Activated naive CD8-positive, alpha-beta T cell treated with anti-CD3 and anti-CD28 coated beads, Interleukin-2, amount 50 U/mL, for 16 hours (primary cell): ENCODE results near the gene PNKP.
A peak's percentile ranks its signal among the peaks of the same experiment; 100 is the strongest.

ENCODE experiments used
- DNase-seq: peaks from one replicate; pipeline ENCODE4 v3.0.0-alpha.2; 2020; ENCODE audit warnings: low read depth, low spot score

The PNKP gene

DNA sequence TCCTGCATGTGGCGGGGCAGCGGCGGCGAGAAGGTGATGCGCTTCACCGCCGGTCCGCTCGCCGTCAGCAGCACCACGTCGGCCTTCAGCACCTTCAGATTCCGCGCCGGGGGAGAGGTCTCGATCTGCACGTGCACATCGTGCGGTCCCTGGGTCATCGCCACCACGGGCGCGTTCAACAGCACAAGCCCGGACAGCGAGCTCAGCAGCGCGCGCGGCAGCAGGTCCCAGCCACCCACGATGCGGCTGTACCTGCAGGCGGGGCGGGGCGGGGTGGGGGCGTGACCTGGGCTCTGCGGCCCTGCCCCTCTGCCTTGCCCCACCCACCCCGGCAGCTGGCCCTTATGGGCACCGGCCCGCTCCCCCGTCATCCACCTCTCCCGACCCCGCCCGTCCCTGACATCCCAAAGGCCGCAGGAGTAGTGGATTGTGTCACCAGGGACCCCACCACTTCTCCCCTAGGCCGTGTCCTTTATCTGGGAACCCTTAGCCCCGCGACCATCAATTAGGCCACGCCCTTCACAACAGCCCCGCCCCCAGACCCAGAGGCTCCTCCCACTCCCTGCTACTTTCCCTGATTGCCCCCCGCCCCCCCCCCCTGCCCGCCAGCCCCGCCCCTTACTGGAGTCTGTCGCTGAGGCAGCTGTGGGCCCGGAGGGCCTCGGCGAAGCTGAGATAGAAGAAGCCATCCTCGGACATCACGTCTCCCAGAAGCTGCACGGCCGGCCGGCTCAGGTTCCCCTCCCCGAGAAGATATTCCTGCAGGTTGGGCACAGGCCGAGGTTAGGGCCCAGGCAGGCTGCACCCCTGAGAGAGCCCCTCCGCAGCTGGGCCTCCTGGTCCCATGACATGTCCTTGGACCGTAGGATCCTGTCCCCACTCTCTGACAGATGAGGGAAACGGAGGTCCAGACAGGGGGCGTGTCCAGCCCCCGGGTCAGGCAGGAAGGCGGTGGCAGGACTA is 23.3 kb upstream of the PNKP start:
- DNase-seq = no peak

GRCh38 chr19:49889687-49890348 is 22.4 kb upstream of the PNKP start:
- DNase-seq = peak; percentile 46

GRCh38 chr19:49889038-49889686 is 21.8 kb upstream of the PNKP start:
- DNase-seq = no peak

GRCh38 chr19:49888510-49888824 is 21.1 kb upstream of the PNKP start:
- no peak for DNase-seq

DNA sequence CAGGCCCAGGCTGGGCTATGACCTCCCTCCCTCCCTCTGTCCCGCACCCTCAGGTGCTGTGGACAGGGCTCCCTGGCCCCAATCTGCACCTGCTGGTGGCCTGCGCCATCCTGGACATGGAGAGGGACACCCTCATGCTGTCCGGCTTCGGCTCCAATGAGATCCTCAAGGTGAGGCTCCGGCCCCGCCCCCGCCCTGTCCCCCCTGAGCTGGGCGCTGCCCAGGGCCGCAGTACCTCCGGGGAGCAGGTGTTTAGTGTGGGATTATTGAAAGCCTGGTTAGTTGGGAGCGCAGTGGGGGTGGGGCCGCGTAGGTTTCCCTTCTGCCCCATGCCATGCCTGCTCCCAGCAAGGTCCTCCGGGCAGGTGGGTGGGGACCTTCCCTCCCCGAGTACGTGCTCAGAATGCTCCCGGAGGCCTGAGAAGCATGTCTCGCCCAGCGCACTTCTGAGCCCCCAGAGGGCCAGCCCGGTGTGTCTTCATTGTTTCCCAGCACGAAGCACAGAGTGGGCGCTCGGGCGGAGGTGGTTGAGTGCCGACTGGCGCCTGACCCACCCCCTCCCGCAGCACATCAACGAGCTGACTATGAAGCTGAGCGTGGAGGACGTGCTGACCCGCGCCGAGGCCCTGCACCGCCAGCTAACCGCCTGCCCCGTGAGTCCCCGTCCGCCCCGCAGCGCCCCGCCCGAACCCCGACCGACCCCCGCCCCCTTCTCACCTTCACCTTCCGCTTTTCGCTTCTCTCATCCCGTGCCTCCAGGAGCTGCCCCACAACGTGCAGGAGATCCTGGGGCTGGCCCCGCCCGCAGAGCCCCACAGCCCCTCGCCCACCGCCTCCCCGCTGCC is 20.5 kb upstream of the PNKP start:
- DNase-seq = no peak

DNA sequence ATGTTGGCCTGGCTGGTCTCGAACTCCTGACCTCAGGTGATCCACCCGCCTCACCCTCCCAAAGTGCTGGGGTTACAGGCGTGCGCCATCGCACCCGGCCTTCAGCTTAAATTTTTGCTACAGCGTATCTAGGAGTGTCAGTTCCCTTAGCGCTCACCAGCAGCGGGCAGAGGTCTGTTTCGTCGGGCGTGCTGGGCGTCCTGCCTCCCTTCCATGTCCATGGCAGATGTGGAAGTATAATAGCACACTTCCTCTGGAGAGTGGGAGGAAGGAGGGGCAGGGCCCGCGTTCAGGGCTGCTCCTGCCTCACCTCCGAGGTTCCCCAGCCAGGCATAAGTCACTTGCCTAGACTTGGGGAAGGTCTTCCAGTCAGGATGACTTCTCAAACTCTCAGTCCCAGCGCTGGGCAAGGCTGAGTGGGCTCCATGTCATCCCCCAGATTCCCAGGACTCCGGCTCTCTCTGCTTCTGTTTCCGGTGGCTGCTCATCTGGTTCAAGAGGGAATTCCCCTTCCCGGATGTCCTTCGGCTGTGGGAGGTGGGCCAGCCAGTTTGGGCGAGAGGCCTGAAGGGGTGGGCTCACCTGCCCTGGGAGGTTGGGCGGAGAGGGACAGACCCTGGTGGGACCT is 19.8 kb upstream of the PNKP start:
- no peak for DNase-seq

- DNase-seq = no peak
Measured at GRCh38 chr19:49884760-49885159, 17.4 kb upstream of the PNKP start.

DNA sequence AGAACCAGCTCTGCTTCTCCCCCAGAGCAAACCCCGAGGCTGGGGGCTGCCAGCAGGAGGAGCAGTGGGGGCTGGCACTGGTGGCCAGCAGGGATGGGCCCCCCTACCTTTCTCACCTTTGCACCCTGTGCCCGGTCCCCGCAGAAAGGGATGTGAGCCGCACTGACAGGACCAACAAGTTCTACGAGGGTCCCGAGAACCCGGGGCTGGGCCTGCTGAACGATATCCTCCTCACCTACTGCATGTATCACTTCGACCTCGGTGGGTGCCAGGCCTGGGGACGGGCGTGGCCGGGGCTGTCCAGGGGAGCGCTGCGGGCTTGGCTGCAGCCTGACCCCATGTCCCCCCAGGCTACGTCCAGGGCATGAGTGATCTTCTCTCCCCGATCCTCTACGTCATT is 16.7 kb upstream of the PNKP start:
- DNase-seq = no peak

DNA sequence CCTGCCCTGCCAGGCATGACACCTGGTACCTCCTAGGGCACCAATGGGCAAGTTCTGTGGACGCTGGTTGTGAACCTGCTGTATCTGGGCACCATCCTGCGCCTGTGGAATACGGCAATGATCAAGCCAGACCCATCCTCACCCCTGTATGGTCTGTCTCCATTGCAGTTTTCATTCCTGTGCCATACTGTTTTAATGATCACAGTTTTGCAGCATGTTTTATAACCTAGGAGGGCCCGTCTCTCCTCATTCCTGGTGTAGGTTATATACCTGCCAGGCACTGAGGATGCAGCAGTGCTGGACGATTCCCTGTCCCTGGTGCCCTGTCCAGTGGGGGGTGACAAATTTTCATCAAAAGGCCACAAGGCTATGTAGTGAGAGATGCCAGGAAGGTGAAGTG is 15.7 kb upstream of the PNKP start:
- no peak for DNase-seq

DNA sequence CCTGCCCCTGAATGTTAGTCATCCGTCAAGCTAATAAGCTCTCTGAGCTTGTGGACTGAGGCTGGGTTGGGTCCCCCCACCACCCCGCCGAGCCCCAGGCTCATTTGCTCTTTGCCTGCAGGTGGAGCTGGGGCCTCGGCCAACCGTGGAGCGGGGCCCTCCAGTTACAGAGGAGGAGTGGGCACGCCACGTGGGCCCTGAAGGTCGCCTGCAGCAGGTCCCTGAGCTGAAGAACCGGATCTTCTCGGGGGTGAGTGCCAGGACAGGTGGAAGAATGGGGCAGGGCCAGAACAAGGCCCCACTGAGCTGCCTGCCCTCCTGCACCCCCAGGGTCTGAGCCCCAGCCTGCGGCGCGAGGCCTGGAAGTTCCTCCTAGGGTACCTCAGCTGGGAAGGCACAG is 15.3 kb upstream of the PNKP start:
- DNase-seq = no peak

GRCh38 chr19:49881672-49882394 is 14.5 kb upstream of the PNKP start:
- DNase-seq = no peak

GRCh38 chr19:49881186-49881585 is 13.8 kb upstream of the PNKP start:
- no peak for DNase-seq

GRCh38 chr19:49880162-49880869 is 12.9 kb upstream of the PNKP start:
- DNase-seq = no peak

DNA sequence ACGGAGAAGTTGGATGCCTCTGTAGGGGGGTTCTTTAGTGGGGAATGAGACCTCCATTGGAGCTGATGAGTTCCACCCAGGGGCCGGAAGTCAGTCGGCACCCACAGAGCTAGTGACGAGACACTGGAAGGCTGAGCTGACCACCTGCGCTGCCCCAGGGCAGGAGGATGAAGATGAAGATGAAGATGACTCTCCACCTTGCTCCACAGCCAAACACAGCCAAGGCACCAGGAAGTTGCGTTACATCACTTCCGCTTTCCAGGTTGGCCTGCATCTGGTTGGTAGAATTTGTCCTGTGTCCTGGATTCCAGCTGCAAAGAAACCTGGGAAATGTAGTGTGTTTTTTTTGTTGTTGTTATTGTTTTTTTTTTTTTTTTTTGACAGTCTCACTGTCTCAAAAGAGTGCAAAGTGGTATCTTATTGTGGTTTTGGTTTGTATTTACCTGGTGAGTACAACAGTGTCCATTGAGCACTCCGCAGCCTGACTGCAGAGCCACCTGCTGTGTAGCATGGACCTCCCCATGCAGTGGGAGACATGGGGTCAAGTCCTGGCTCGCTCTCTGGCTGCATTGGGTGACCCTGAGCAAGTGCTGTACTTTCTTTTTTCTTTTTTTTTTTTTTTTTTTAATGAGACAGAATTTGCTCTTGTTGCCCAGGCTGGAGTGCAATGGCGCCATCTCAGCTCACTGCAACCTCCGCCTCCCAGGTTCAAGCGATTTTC is 12.0 kb upstream of the PNKP start:
- DNase-seq = no peak

GRCh38 chr19:49878744-49879070 is 11.3 kb upstream of the PNKP start:
- no peak for DNase-seq

- DNase-seq = peak; percentile 97
Measured at GRCh38 chr19:49877879-49878743, 10.7 kb upstream of the PNKP start.

DNA sequence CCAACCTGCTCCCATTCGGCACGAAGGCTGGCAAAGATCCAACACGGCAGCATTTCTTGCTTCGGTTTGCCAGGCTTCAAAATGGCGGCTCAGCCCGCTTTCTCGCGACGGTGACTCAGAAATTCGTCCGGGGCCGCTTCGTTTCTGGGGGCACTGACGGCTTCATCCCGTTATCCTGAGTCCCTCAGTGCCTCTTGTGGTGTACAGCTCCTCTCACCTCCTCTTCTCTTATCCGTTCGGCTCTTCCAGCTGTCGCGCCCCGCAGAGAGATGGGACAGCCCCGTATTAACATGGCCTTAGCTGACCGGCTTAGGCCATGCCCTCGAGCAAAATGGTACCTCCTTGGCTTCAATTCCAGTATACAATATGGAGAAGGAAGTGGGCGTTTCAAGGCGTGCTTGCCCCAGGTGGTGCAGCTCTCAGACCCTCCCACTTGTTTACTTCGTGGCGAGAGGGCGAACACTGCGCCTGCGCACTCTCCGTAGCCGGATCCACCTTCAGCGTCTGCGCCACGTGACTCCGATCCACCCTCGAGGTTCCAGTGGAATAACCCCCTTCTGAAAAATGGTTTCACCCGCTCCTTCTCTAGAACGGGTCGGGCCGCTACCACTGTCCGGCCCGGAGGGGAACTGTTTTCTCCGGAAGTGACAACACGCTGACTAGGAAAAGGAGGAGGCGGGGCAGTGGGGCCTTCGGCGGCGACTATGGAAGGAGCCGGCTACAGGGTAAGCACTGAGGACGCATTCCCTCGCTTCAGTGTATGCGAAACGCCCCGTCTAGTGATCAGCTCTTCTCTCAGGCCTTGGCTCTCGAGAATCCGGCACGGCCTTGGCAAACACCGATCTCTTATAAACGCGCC is 9.9 kb upstream of the PNKP start, which contains the start of the genes AKT1S1 and TBC1D17:
TSS of gene AKT1S1 (minus strand) at position 336 of the 859 bp plus-strand sequence. CDS start 4,060 bp downstream, outside the sequence.
TSS of gene TBC1D17 (plus strand) at position 683 of the 859 bp plus-strand sequence. CDS start at position 705, 22 bp downstream.
- peak; percentile 91 for DNase-seq
